ENCODE results near the gene KIAA1328. TPM values are rescaled to one million over a fixed set of nuclear protein-coding genes. Genes with fewer than 3 reads are reported as not detected.

The KIAA1328 gene
- total and polyA plus RNA-seq, 11 donors: 1.4 to 6.4 (median 4.0) TPM

DNA sequence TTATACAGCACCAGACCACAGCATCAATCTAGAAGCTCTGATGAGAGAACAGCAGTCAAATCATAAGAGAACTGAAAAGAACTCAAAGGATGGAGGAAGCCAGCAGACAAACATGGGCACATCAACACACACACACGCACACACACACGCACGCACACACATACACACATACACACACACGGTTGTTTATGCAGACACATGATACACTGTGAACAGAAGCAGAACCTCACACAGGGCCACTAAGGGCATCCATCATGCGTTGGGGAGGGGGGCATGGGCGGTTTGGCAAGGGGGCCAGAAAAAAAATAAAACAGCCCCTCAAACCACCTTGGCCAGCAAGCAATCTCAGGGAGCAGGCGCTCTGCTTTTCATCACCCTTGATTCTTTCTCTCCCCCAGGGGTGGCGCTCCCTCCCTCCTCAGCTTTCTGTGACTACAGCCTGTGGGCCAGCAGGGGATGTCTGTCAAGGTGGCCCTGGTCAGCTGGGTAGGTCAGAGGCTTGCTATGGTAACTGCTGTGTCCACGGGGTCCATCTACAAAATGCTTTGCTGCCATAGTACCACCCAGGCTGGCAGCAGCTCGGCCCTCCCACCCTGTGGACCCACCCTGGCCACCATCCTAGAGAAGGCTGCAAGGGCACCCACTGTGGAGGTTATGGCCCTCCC, 418.7 kb downstream of the KIAA1328 start:
- peaks cover 0 to 5% (median 0%) of the 10 kb centered on the region in 12 donors for H3K4me1 ChIP-seq
- intact Hi-C loops (cut with DNase I): loop anchor here in 2 of 10 donors (10.0 kb wide), 2 partner anchors 57 to 63 kb away; no protein-coding TSS in a partner anchor
- TF ChIP-seq CTCF (IDR thresholded peaks at IDR 0.05) (no peak), POLR2A (IDR thresholded peaks at IDR 0.05) (no peak)
- H3K4me3 ChIP-seq: no peak overlapping the region
- DNase-seq (peak in 1 of 5 donors; percentile 7), ATAC-seq (no peak)
- peaks cover 0 to 47% (median 8%) of the 10 kb centered on the region in 9 donors for H3K27me3 ChIP-seq
- H3K27ac ChIP-seq: no peak overlapping the region
- no peaks in the 10 kb centered on the region for H3K9me3 ChIP-seq
- H3K36me3 ChIP-seq: no peaks in the 10 kb centered on the region
- WGBS, 4 donors: 80 to 86% (median 84%) methylated on average over 9 to 10 of the region's 10 CpGs

DNA sequence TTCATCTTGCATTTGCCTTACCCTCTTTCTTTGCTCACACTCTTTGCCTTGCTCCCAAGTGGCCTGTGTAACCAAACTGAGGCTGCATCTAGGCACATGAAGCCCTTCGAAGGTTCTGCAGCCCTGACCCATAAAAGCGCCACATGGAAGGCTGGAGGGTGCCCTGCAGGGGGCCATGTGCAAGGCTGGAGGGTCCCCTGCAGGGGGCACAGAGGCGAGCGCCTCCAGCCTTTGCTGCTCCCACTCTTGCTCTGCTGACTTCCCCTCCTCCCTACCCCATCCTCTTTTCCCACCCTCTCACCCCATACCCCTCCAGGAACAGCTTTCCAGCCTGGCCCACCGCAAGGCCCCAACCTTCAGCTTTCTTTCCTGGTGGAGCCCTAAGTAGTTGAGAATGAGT, 419.4 kb downstream of the KIAA1328 start:
- Histone ChIP-seq H3K36me3 (no peaks in the 10 kb centered on the region), H3K27me3 (peaks cover 0 to 53% (median 12%) of the 10 kb centered on the region in 9 donors), H3K4me3 (no peak overlapping the region), H3K9me3 (no peaks in the 10 kb centered on the region), H3K27ac (no peak overlapping the region), H3K4me1 (peaks cover 0 to 5% (median 0%) of the 10 kb centered on the region in 12 donors)
- WGBS, 4 donors: 84 to 88% (median 87%) methylated on average over 5 of the region's 5 CpGs
- intact Hi-C loops (cut with DNase I): loop anchor here in 2 of 10 donors (10.0 kb wide), 2 partner anchors 57 to 63 kb away; no protein-coding TSS in a partner anchor
- no peak for TF ChIP-seq POLR2A (IDR thresholded peaks at IDR 0.05)
- TF ChIP-seq CTCF (IDR thresholded peaks at IDR 0.05): no peak
- peak in 1 of 5 donors; percentile 15 for DNase-seq
- ATAC-seq: no peak

DNA sequence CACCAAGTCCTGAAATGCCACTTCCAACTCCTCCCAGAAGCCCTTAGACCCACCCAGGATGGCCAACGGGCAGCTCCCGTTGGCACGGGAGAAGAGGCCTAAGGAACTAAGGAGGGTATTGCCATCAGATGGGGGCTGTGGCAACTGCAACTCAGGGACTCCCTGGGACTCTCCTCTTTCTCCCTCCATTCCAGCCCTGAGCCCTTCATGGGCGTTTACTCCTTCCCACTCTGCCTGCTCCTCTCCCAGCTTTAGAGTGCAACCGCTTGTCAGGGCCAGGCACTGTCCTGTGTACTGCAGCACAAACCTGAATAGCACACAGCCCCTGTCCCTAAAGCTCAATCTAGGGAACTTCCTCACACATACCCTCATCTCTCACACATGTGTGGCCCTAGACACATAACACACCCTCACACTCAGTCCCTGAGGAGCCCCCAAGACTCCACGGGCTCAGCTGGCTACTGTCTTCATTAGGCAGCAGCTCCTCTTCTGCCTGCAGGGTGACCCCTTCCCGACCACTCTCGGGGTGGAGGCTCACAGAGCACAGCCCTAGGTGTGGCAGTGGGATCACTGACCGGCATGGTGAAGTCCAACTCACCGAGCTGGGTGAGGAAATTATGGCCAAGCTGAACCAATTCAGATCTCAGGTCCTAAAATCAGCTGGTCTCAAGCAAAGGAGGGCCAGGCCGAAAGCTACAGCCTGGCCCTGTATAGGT, 420.4 kb downstream of the KIAA1328 start:
- Histone ChIP-seq H3K4me3 (no peak overlapping the region), H3K27ac (no peak overlapping the region), H3K4me1 (peaks cover 0 to 10% (median 0%) of the 10 kb centered on the region in 12 donors), H3K9me3 (no peaks in the 10 kb centered on the region), H3K27me3 (peaks cover 2 to 56% (median 11%) of the 10 kb centered on the region in 9 donors), H3K36me3 (no peaks in the 10 kb centered on the region)
- WGBS, 4 donors: 79 to 86% (median 81%) methylated on average over 10 to 11 of the region's 11 CpGs
- no peak for ATAC-seq
- DNase-seq: peak in 1 of 5 donors; percentile 33
- intact Hi-C loops (cut with DNase I): loop anchor here in 2 of 10 donors (10.0 kb wide), 2 partner anchors 55 to 65 kb away; no protein-coding TSS in a partner anchor
- TF ChIP-seq POLR2A (IDR thresholded peaks at IDR 0.05) (no peak), CTCF (IDR thresholded peaks at IDR 0.05) (no peak)

All from heart left ventricle (tissue), 16 donors.